ENCODE results near the gene AURKB.
"Not testable (repeated sequence)": the region's sequence is repeated elsewhere in the genome, so short reads cannot be mapped to it uniquely, and the experiment has no call there.

Gene AURKB

GRCh38 chr17:8224891-8225812 is 14.8 kb upstream of the AURKB start:
- no peak for DNase-seq (ENCODE audit: low read depth)

- DNase-seq (ENCODE audit: low read depth) = peak; percentile 35
Observed at GRCh38 chr17:8223356-8224126, 13.2 kb upstream of the AURKB start.

GRCh38 chr17:8222630-8223355 is 12.4 kb upstream of the AURKB start:
- peak; percentile 85 for DNase-seq (ENCODE audit: low read depth)

GRCh38 chr17:8222380-8222629 is 11.9 kb upstream of the AURKB start:
- DNase-seq (ENCODE audit: low read depth) = no peak

- DNase-seq (ENCODE audit: low read depth) = peak; percentile 94
Observed at GRCh38 chr17:8221663-8222379, 11.4 kb upstream of the AURKB start.

GRCh38 chr17:8220783-8221662 is 10.6 kb upstream of the AURKB start:
- DNase-seq (ENCODE audit: low read depth) = peak; percentile 83

GRCh38 chr17:8214000-8214399 is 3.6 kb upstream of the AURKB start:
- not testable (repeated sequence) for DNase-seq (ENCODE audit: low read depth)

- no peak for DNase-seq (ENCODE audit: low read depth)
Observed at GRCh38 chr17:8212312-8213180, 2.2 kb upstream of the AURKB start.

- no peak for DNase-seq (ENCODE audit: low read depth)
Observed at GRCh38 chr17:8210761-8211458, 535 bp upstream of the AURKB start.

GRCh38 chr17:8206536-8206935 is 3.8 kb downstream of the AURKB start:
- no peak for DNase-seq (ENCODE audit: low read depth)

- no peak for DNase-seq (ENCODE audit: low read depth)
Observed at GRCh38 chr17:8204761-8205555, 5.4 kb downstream of the AURKB start.

GRCh38 chr17:8192070-8192815 is 18.1 kb downstream of the AURKB start:
- no peak for DNase-seq (ENCODE audit: low read depth)

GRCh38 chr17:8190506-8190905 is 19.9 kb downstream of the AURKB start:
- no peak for DNase-seq (ENCODE audit: low read depth)

GRCh38 chr17:8189711-8190477 is 20.5 kb downstream of the AURKB start, which contains the start of gene BORCS6:
TSS of gene BORCS6 (minus strand) at chr17:8190180. CDS start at chr17:8190140, 40 bp downstream.
- DNase-seq (ENCODE audit: low read depth) = peak; percentile 86

GRCh38 chr17:8189041-8189710 is 21.2 kb downstream of the AURKB start:
- DNase-seq (ENCODE audit: low read depth) = no peak

GRCh38 chr17:8188263-8188839 is 22.0 kb downstream of the AURKB start:
- DNase-seq (ENCODE audit: low read depth) = no peak
